Measurements from ENCODE around the gene FAIM2. TPM values are rescaled to one million over a fixed set of nuclear protein-coding genes. Genes with fewer than 3 reads are reported as not detected.
A peak's percentile ranks its signal among the peaks of the same experiment; 100 is the strongest.

FAIM2 gene
- total and polyA plus RNA-seq, 9 of the 15 experiments (the other 6 are each of a cell fraction or from before 2014, with no cell fraction given), result 0.01 to 0.10 TPM; not detected in 7

DNA sequence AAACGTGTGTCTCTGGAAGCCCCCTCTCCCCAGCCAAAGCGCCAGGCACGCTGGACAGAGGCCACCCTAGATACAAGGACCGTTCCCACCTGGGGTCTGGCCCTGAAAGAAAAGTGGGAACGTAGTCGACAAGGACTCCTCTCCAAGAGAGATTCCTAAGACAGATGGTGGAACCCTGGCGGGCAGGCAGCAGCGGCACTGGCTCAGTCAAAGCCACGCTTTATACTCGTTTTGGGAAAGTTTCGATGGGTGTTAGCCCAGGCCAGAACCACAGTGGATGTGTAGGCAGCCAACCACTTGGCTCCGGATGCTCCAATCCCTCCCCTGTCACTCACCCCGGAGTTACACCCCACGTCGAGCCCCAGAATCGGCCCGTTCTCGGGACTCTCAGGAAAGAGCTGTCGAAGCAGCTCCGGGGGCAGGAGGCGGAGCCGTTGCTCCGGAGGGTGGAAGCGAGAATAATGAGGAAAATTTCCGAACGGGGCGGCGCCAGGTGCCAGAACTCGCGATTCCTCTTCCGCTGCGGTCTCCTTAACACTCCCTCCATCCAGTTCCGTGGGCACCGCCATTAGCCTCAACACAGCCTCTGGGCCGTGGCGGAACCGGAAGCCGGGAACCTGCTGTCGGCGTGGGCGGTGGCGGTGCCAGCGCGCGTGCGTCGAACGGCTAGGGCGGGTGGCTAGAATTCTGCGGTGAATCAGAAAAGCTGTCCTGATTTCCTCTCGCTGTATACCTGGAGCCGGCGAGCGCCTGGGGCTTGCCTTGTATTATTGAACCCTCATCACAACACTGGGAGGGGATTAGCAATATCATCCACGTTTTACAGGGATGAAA lies 61.0 kb downstream of the FAIM2 start, which contains the start of gene BCDIN3D (continued):
- TF ChIP-seq, protein P1, sequence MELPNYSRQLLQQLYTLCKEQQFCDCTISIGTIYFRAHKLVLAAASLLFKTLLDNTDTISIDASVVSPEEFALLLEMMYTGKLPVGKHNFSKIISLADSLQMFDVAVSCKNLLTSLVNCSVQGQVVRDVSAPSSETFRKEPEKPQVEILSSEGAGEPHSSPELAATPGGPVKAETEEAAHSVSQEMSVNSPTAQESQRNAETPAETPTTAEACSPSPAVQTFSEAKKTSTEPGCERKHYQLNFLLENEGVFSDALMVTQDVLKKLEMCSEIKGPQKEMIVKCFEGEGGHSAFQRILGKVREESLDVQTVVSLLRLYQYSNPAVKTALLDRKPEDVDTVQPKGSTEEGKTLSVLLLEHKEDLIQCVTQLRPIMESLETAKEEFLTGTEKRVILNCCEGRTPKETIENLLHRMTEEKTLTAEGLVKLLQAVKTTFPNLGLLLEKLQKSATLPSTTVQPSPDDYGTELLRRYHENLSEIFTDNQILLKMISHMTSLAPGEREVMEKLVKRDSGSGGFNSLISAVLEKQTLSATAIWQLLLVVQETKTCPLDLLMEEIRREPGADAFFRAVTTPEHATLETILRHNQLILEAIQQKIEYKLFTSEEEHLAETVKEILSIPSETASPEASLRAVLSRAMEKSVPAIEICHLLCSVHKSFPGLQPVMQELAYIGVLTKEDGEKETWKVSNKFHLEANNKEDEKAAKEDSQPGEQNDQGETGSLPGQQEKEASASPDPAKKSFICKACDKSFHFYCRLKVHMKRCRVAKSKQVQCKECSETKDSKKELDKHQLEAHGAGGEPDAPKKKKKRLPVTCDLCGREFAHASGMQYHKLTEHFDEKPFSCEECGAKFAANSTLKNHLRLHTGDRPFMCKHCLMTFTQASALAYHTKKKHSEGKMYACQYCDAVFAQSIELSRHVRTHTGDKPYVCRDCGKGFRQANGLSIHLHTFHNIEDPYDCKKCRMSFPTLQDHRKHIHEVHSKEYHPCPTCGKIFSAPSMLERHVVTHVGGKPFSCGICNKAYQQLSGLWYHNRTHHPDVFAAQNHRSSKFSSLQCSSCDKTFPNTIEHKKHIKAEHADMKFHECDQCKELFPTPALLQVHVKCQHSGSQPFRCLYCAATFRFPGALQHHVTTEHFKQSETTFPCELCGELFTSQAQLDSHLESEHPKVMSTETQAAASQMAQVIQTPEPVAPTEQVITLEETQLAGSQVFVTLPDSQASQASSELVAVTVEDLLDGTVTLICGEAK (IDR thresholded peaks at IDR 0.05), result peak; percentile 91
- TF ChIP-seq, protein P1 (CRISPR knock-in tag; IDR thresholded peaks at IDR 0.05), result no peak
- TF ChIP-seq YY1 (IDR thresholded peaks at IDR 0.05; ENCODE audit: borderline replicate concordance in 1 of 3, control insufficient read depth in 1 of 3, extremely low read depth in 1 of 3, insufficient read depth in 3 of 3, insufficient read length in 1 of 3, insufficient replicate concordance in 2 of 3, low read depth in 1 of 3, low read length in 2 of 3) (peak; percentile 72 to 96 (median 91)), CCAR2 (IDR thresholded peaks at IDR 0.05; ENCODE audit: low read depth, low read length) (no peak), MYNN (IDR thresholded peaks at IDR 0.05) (no peak), MYNN (CRISPR knock-in tag; IDR thresholded peaks at IDR 0.05) (no peak), HIVEP1 (CRISPR knock-in tag; IDR thresholded peaks at IDR 0.05) (no peak), RB1 (IDR thresholded peaks at IDR 0.05; ENCODE audit: low read depth) (peak; percentile 48; the same call in 1 of the 2 replicates), ZNF778 (CRISPR knock-in tag; IDR thresholded peaks at IDR 0.05) (no peak), TARDBP (IDR thresholded peaks at IDR 0.05) (no peak), POLR2B (IDR thresholded peaks at IDR 0.05; ENCODE audit: low read depth, partially characterized antibody) (peak; percentile 83), GTF2F1 (IDR thresholded peaks at IDR 0.05; ENCODE audit: low read depth, low read length) (no peak), ZNF197 (CRISPR knock-in tag; IDR thresholded peaks at IDR 0.05; ENCODE audit: low read depth) (no peak), RBM14 (IDR thresholded peaks at IDR 0.05; ENCODE audit: borderline replicate concordance, insufficient read depth, low read depth, low read length) (no peak)
- TF ChIP-seq, protein P2, sequence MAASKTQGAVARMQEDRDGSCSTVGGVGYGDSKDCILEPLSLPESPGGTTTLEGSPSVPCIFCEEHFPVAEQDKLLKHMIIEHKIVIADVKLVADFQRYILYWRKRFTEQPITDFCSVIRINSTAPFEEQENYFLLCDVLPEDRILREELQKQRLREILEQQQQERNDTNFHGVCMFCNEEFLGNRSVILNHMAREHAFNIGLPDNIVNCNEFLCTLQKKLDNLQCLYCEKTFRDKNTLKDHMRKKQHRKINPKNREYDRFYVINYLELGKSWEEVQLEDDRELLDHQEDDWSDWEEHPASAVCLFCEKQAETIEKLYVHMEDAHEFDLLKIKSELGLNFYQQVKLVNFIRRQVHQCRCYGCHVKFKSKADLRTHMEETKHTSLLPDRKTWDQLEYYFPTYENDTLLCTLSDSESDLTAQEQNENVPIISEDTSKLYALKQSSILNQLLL (CRISPR knock-in tag; IDR thresholded peaks at IDR 0.05; ENCODE audit: borderline replicate concordance), result no peak
- TF ChIP-seq, protein P3, sequence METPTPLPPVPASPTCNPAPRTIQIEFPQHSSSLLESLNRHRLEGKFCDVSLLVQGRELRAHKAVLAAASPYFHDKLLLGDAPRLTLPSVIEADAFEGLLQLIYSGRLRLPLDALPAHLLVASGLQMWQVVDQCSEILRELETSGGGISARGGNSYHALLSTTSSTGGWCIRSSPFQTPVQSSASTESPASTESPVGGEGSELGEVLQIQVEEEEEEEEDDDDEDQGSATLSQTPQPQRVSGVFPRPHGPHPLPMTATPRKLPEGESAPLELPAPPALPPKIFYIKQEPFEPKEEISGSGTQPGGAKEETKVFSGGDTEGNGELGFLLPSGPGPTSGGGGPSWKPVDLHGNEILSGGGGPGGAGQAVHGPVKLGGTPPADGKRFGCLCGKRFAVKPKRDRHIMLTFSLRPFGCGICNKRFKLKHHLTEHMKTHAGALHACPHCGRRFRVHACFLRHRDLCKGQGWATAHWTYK (CRISPR knock-in tag; IDR thresholded peaks at IDR 0.05), result peak; percentile 39; the same call in 1 of the 2 replicates
